Stimulated activated CD8-positive, alpha-beta memory T cell treated with anti-CD3 and anti-CD28 coated beads, Interleukin-15, amount 100 ng/mL, for 48 hours (primary cell): ENCODE data around the gene MOV10.

Source experiments
- DNase-seq, 2 donors: peaks; one replicate each; pipeline ENCODE4 v3.0.0-alpha.2; 2020; ENCODE audit warnings: low read depth in 2 of 2

The MOV10 gene

DNA sequence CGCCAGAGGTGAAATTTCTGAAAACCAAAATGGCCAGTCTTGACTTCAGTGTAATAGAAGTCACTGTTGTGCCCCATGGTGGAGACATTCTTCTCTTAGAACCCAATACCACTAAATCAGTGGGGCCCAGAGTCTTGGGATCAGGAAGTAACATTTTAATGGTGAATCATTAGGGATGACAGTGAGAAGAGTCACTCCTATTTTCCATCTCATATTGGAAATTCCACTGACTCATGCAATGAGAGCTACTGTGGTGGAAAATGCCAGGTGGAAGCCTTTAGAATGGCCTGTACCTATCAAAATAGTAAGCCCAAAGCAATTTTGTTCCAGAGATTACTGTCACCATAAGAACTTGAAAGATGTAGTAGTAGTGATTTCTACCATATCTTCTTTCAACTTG lies 61.3 kb downstream of the MOV10 start:
- no peak for DNase-seq

DNA sequence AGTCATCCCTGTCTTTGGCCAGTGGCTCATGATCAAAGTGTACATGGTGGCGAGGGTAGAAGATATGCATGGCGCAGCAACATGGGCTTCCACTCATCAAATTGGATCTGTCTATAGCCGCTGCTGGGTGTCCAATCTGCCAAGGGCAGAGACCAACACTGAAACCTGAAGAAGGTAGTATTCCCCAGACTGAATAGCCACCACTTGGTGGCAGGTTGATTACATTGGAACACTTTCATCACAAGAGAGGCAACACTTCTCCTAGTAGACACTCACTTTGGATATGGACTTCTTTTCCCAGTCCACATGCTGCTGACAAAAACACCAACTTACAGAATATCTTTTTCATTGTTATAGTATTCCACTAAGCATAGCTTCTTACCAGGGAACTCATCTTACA lies 63.1 kb downstream of the MOV10 start:
- no peak for DNase-seq

DNA sequence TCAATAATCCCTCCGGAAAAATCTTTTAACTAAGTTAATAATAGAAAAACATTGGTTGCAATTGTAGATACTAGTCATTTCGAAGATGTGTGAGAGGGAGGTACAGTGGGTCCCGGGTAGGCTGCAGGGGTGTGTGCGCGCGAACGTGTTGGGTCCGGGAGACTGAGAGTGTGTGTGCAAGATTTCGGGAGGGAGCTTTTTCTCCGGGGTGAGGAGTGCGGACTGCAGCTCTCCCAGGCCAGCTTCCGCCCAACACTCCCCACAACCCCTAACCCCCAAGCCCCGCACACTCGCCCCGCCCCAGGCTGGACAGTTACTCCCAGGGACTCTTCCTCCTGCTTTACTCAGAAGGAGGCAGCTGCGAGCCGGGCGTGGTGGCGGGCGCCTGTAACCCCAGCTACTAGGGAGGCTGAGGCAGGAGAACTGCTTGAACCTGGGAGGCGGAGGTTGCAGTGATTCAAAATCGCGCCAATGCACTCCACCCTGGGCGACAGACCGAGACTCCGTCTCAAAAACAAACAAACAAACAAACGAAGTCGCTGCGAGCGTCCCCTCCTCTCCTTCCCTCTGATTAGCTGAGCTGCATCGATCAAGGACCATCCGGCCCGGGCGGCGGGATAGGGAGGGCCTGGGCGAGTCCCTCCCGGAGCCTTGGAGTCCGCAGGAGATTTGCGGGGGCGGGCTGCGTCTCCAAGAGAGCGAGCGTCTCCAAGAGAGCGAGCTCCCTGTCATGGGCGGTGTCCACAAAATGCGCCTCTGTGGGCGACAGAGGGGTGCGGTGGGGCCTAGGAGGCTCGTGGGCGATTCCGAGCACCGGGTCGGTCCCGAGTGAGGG lies 68.9 kb downstream of the MOV10 start:
- no peak for DNase-seq

DNA sequence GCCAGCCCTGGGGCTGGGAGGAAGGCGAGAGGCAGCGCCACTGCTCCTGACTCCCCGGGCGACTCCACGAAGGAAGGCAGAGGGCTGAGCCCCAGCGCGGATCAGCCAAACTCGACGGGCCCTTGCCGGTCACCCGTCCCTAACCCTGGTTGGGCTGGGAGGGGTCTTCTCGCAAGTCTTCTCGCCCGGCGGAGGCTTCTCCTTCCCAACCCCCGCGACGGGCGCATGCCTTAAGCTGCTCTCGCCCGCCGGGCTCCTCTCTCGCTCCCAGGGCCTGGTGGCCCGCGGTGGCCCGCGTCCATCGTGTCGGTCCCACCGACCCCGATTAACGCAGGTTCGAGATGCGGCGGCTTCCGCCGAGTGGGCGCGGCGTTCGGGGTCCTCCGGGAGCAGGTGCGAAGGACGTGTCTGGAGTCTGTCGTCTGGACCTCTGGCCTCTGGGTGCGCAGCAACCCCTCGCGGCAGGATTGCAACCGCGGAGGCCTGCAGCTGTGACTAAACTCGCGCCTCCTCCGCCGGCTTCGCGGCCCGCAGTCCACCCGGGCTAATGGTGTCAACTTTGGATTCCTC lies 69.6 kb downstream of the MOV10 start:
- no peak for DNase-seq

DNA sequence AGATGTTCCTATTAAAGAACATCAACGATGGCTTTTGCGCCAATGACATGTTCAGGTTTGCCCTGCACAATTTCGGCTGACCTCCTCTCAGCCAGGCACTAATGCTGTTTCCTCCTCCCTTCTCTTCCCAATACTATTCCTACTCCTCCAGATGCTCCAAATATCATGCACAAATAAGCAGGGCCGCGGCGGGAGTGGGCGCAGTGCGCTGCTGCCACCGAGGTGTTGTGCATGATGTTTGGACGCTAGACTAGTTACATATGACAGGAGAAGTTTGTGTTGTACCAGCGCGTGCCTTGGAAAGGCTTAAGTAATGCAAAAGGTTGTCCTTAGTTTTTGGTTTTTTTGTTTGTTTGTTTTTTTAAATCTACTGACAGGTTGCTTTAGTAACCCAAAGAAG lies 73.9 kb downstream of the MOV10 start:
- no peak for DNase-seq
